Lung (tissue), 12 donors: ENCODE measurements around the gene EOGT. TPM values are rescaled to one million over a fixed set of nuclear protein-coding genes. Genes with fewer than 3 reads are reported as not detected.

Experiments used
- ATAC-seq: fragments of 200-7000 bp; cut with Tn5 transposase; one replicate; pipeline ENCODE4 v1.9.1; 2020; ENCODE audit warnings: moderate number of reproducible peaks; ENCODE audit not compliant: insufficient read depth, low FRiP score
- DNase-seq, 3 donors: peaks; one replicate each; pipeline ENCODE4 v3.0.0-alpha.2; 2013 to 2017
- H3K27ac ChIP-seq, 2 donors: one replicate each; pipeline ENCODE4 v1.5.1; 2013; ENCODE audit warnings: mild to moderate bottlenecking in 2 of 2, moderate library complexity in 2 of 2, control low read depth in 1 of 2, inconsistent platforms in 1 of 2, low read depth in 1 of 2, low read length in 1 of 2
- H3K27me3 ChIP-seq, 3 donors: one replicate each; pipeline ENCODE4 v1.5.1; 2013; ENCODE audit warnings: low read length in 2 of 3; ENCODE audit not compliant: control insufficient read depth in 3 of 3, insufficient read depth in 3 of 3
- H3K36me3 ChIP-seq, 4 donors: one replicate each; pipeline ENCODE4 v1.5.1; 2013; ENCODE audit warnings: low read length in 4 of 4, mild to moderate bottlenecking in 1 of 4, moderate library complexity in 1 of 4; ENCODE audit not compliant: control insufficient read depth in 4 of 4, insufficient read depth in 4 of 4
- H3K4me1 ChIP-seq, 5 donors: one replicate each; pipeline ENCODE4 v1.5.1; 2013; ENCODE audit warnings: low read length in 5 of 5, mild to moderate bottlenecking in 2 of 5, moderate library complexity in 1 of 5; ENCODE audit not compliant: control insufficient read depth in 5 of 5, insufficient read depth in 5 of 5
- H3K4me3 ChIP-seq: one replicate; pipeline ENCODE4 v1.5.1; 2013; ENCODE audit warnings: mild to moderate bottlenecking, control low read depth, moderate library complexity
- H3K9ac ChIP-seq, 2 donors: one replicate each; pipeline ENCODE4 v1.5.1; 2013; ENCODE audit warnings: low read length in 2 of 2, control low read depth in 1 of 2; ENCODE audit not compliant: insufficient read depth in 1 of 2
- H3K9me3 ChIP-seq, 4 donors: one replicate each; pipeline ENCODE4 v1.5.1; 2013; ENCODE audit warnings: low read length in 3 of 4, mild to moderate bottlenecking in 1 of 4, moderate library complexity in 1 of 4; ENCODE audit not compliant: control insufficient read depth in 4 of 4, insufficient read depth in 3 of 4
- CTCF ChIP-seq: IDR thresholded peaks from 2 replicates; pipeline ENCODE4 v1.5.1; 2012; ENCODE audit warnings: mild to moderate bottlenecking; ENCODE audit errors: control extremely low read depth, extremely low read depth
- WGBS, 2 donors: extraction: QIAGEN DNeasy Blood & Tissue Kit; methylation state at CpG; one replicate each; pipeline ENCODE4 v1.1.7; 2013; 5-methylcytosine and 5-hydroxymethylcytosine counted together
- polyA plus RNA-seq, 2 donors: library from polyadenylated mRNA; stranded (reverse); fragments of 200-250 nt; gene quantifications; one replicate each; pipeline ENCODE4 v1.2.1, GENCODE V29; 2013
- total RNA-seq, 2 donors: library from RNA; depleted of rRNA in 1 of 2; stranded (reverse); fragments of >200 nt in 1 of 2; gene quantifications; one replicate each; pipeline ENCODE4 v1.2.1, GENCODE V29; 2014 to 2021
- donor health status: control.
- donor health status: control.
- donor health status: Bipolar disorder and iron deficiency.
- donor health status: healthy.
- donor health status: DM: yes; HTN: yes; CAD: no.

EOGT gene
- total and polyA plus RNA-seq, 4 donors, result 14.3 to 54.7 (median 35.0) TPM

GRCh38 chr3:68963376-68963775 lies 50.1 kb downstream of the EOGT start:
- DNase-seq (peak in 2 of 3 donors; percentile 86 to 87), ATAC-seq (no peak)
- Histone ChIP-seq H3K9me3 (no peaks in the 10 kb centered on the region), H3K36me3 (no peaks in the 10 kb centered on the region), H3K4me3 (no peak overlapping the region), H3K4me1 (peaks cover 0 to 10% (median 0%) of the 10 kb centered on the region in 5 donors), H3K27me3 (no peaks in the 10 kb centered on the region), H3K27ac (no peak overlapping the region), H3K9ac (no peak overlapping the region)
- no peak for TF ChIP-seq CTCF

GRCh38 chr3:68958932-68959331 lies 54.6 kb downstream of the EOGT start:
- Histone ChIP-seq H3K36me3 (no peaks in the 10 kb centered on the region), H3K4me3 (no peak overlapping the region), H3K9me3 (peaks cover 0 to 2% (median 0%) of the 10 kb centered on the region in 4 donors), H3K9ac (no peak overlapping the region), H3K27ac (no peak overlapping the region), H3K27me3 (no peaks in the 10 kb centered on the region), H3K4me1 (peaks cover 0 to 2% (median under 1%) of the 10 kb centered on the region in 5 donors)
- 45 to 53% methylated on average over 3 of the region's 3 CpGs for WGBS, 2 donors
- no peak for TF ChIP-seq CTCF
- DNase-seq, result no peak
- ATAC-seq, result no peak

- no peak overlapping the region for H3K27ac ChIP-seq
- H3K4me1 ChIP-seq, result peaks cover 0 to 2% (median 0%) of the 10 kb centered on the region in 5 donors
- no peak overlapping the region for H3K9ac ChIP-seq
- no peak for DNase-seq
- TF ChIP-seq CTCF, result no peak
- ATAC-seq, result no peak
- H3K9me3 ChIP-seq, result peaks cover 0 to 2% (median 0%) of the 10 kb centered on the region in 4 donors
- no peaks in the 10 kb centered on the region for H3K36me3 ChIP-seq
- 86 to 90% methylated on average over 3 of the region's 3 CpGs for WGBS, 2 donors
- H3K27me3 ChIP-seq, result no peaks in the 10 kb centered on the region
- H3K4me3 ChIP-seq, result no peak overlapping the region
Measured at GRCh38 chr3:68957895-68958294, 55.6 kb downstream of the EOGT start.

- no peaks in the 10 kb centered on the region for H3K27me3 ChIP-seq
- H3K27ac ChIP-seq, result no peak overlapping the region
- H3K9ac ChIP-seq, result no peak overlapping the region
- peaks cover 0 to 2% (median 0%) of the 10 kb centered on the region in 4 donors for H3K9me3 ChIP-seq
- no peak for TF ChIP-seq CTCF
- peaks cover 0 to 2% (median 0%) of the 10 kb centered on the region in 5 donors for H3K4me1 ChIP-seq
- H3K36me3 ChIP-seq, result no peaks in the 10 kb centered on the region
- 54 to 57% methylated on average over 6 of the region's 6 CpGs for WGBS, 2 donors
- no peak for ATAC-seq
- DNase-seq, result peak; percentile 18 to 48 (median 41)
- no peak overlapping the region for H3K4me3 ChIP-seq
Measured at GRCh38 chr3:68953816-68954444, 59.6 kb downstream of the EOGT start.
